Measurements from ENCODE around the gene MYO1B. TPM values are rescaled to one million over a fixed set of nuclear protein-coding genes. Genes with fewer than 3 reads are reported as not detected.

The MYO1B gene
- total and polyA plus RNA-seq, 2 donors (not counting 1 experiment from before 2014, with no cell fraction given): 151 to 194 TPM

DNA sequence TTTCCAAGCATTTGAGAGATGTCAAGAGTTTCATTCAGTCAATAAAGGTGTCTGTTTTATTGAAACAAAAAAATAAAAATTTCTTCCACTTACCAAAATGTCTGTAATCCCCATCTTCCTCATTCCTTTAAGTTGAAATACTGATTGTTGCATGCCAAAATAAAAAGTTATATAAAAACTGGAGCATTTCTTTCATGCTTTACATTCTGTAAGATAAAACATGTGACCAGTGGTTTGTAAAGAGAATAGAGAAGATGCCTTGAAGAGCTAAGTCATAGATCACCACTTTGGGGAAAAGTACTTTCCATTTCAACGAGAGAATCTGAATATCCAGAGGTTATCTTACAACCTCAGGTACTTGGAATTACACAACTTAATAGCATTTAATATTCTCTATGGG is 35.9 kb upstream of the MYO1B start:
- Histone ChIP-seq H2AFZ (ENCODE audit: low read length) (no peak overlapping the region), H3K9me3 (ENCODE audit: control insufficient read depth, insufficient read depth, low read depth, low read length) (no peaks in the 10 kb centered on the region), H3K27ac (ENCODE audit: insufficient read depth, low read length) (no peak overlapping the region), H3K4me2 (ENCODE audit: extremely low read depth, insufficient read depth, low read length) (no peak overlapping the region), H4K20me1 (ENCODE audit: control insufficient read depth, extremely low read depth, insufficient read depth, low read length) (no peaks in the 10 kb centered on the region), H3K4me3 (replicated peaks in 1 of 4; ENCODE audit: control extremely low read depth in 1 of 4, insufficient read depth in 1 of 4, low read depth in 3 of 4, low read length in 4 of 4) (no peak overlapping the region), H3K9ac (ENCODE audit: insufficient read depth, low read length) (no peak overlapping the region), H3K27me3 (ENCODE audit: control insufficient read depth, insufficient read depth, low read length) (no peaks in the 10 kb centered on the region), H3K4me1 (ENCODE audit: control insufficient read depth, extremely low read depth, insufficient read depth, low read length) (no peaks in the 10 kb centered on the region), H3K36me3 (ENCODE audit: control insufficient read depth, insufficient read depth, low read length) (no peaks in the 10 kb centered on the region), H3K79me2 (ENCODE audit: control insufficient read depth, insufficient read depth, low read length) (no peaks in the 10 kb centered on the region)
- TF ChIP-seq EZH2 (IDR thresholded peaks at IDR 0.05; ENCODE audit: low read length, missing control alignments): no peak
- TF ChIP-seq, protein P1, sequence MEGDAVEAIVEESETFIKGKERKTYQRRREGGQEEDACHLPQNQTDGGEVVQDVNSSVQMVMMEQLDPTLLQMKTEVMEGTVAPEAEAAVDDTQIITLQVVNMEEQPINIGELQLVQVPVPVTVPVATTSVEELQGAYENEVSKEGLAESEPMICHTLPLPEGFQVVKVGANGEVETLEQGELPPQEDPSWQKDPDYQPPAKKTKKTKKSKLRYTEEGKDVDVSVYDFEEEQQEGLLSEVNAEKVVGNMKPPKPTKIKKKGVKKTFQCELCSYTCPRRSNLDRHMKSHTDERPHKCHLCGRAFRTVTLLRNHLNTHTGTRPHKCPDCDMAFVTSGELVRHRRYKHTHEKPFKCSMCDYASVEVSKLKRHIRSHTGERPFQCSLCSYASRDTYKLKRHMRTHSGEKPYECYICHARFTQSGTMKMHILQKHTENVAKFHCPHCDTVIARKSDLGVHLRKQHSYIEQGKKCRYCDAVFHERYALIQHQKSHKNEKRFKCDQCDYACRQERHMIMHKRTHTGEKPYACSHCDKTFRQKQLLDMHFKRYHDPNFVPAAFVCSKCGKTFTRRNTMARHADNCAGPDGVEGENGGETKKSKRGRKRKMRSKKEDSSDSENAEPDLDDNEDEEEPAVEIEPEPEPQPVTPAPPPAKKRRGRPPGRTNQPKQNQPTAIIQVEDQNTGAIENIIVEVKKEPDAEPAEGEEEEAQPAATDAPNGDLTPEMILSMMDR (conservative IDR thresholded peaks at IDR 0.05 in 1 of 2, IDR thresholded peaks at IDR 0.05 in 1 of 2; ENCODE audit: low read depth in 1 of 2, low read length in 2 of 2): no peak
- DNase-seq (ENCODE audit: low read depth in 2 of 2): peak in 1 of 2 donors; percentile 47

DNA sequence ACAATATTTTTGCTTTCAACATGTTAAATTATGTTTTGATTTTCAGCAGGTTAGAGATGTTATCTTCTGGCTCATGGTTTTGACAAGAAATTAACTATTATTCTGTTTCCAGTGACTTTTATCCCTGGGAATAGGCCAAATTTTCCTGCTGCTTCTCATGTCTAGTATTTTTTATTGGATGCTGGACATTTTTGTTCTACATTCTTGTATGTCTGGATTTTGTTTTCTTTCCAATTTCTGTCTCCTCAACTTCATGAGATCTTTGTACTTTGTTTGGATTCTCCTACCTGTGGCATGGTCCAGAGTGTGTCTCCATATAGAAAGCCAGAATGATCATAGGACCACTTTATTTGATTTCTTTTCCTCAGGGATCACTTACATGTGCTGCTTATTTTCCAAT is 33.1 kb upstream of the MYO1B start:
- Histone ChIP-seq H3K27ac (ENCODE audit: insufficient read depth, low read length) (no peak overlapping the region), H3K79me2 (ENCODE audit: control insufficient read depth, insufficient read depth, low read length) (no peaks in the 10 kb centered on the region), H2AFZ (ENCODE audit: low read length) (no peak overlapping the region), H3K9me3 (ENCODE audit: control insufficient read depth, insufficient read depth, low read depth, low read length) (no peaks in the 10 kb centered on the region), H3K4me1 (ENCODE audit: control insufficient read depth, extremely low read depth, insufficient read depth, low read length) (no peaks in the 10 kb centered on the region), H3K4me2 (ENCODE audit: extremely low read depth, insufficient read depth, low read length) (no peak overlapping the region), H3K4me3 (replicated peaks in 1 of 4; ENCODE audit: control extremely low read depth in 1 of 4, insufficient read depth in 1 of 4, low read depth in 3 of 4, low read length in 4 of 4) (no peak overlapping the region), H3K27me3 (ENCODE audit: control insufficient read depth, insufficient read depth, low read length) (no peaks in the 10 kb centered on the region), H4K20me1 (ENCODE audit: control insufficient read depth, extremely low read depth, insufficient read depth, low read length) (no peaks in the 10 kb centered on the region), H3K9ac (ENCODE audit: insufficient read depth, low read length) (no peak overlapping the region), H3K36me3 (ENCODE audit: control insufficient read depth, insufficient read depth, low read length) (no peaks in the 10 kb centered on the region)
- no peak for DNase-seq (ENCODE audit: low read depth in 2 of 2)
- no peak for TF ChIP-seq EZH2 (IDR thresholded peaks at IDR 0.05; ENCODE audit: low read length, missing control alignments)
- TF ChIP-seq, protein P1 (conservative IDR thresholded peaks at IDR 0.05 in 1 of 2, IDR thresholded peaks at IDR 0.05 in 1 of 2; ENCODE audit: low read depth in 1 of 2, low read length in 2 of 2): no peak

DNA sequence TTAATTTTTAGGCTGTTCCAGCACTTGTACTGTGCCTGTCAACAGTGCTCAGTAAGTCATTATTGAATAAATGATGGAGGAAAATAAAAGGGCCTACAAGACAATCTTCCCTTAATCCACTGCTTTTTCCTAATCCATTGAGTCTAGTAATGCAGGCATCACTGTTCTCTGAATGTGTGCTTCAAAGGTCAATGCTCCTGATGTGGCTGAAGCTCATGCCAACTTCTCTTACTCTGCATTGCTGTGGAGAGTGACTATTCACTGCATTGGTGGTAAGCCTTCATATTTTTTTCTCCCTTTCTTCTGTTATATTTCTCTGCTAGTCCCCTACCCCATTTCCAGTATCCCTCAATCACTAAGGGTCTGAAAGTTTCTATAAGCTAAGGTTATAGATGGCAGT is 31.9 kb upstream of the MYO1B start:
- Histone ChIP-seq H3K27me3 (ENCODE audit: control insufficient read depth, insufficient read depth, low read length) (no peaks in the 10 kb centered on the region), H2AFZ (ENCODE audit: low read length) (no peak overlapping the region)

More for the DNA sequence above, 31.9 kb upstream of the MYO1B start:
- no peaks in the 10 kb centered on the region for H3K4me1 ChIP-seq (ENCODE audit: control insufficient read depth, extremely low read depth, insufficient read depth, low read length)
- no peak overlapping the region for H3K9ac ChIP-seq (ENCODE audit: insufficient read depth, low read length)
- H3K4me3 ChIP-seq (replicated peaks in 1 of 4; ENCODE audit: control extremely low read depth in 1 of 4, insufficient read depth in 1 of 4, low read depth in 3 of 4, low read length in 4 of 4): no peak overlapping the region
- no peaks in the 10 kb centered on the region for H4K20me1 ChIP-seq (ENCODE audit: control insufficient read depth, extremely low read depth, insufficient read depth, low read length)
- TF ChIP-seq EZH2 (IDR thresholded peaks at IDR 0.05; ENCODE audit: low read length, missing control alignments): no peak
- TF ChIP-seq, protein P1 (conservative IDR thresholded peaks at IDR 0.05 in 1 of 2, IDR thresholded peaks at IDR 0.05 in 1 of 2; ENCODE audit: low read depth in 1 of 2, low read length in 2 of 2): no peak
- no peaks in the 10 kb centered on the region for H3K9me3 ChIP-seq (ENCODE audit: control insufficient read depth, insufficient read depth, low read depth, low read length)
- no peak overlapping the region for H3K4me2 ChIP-seq (ENCODE audit: extremely low read depth, insufficient read depth, low read length)
- no peaks in the 10 kb centered on the region for H3K79me2 ChIP-seq (ENCODE audit: control insufficient read depth, insufficient read depth, low read length)
- no peak overlapping the region for H3K27ac ChIP-seq (ENCODE audit: insufficient read depth, low read length)
- no peaks in the 10 kb centered on the region for H3K36me3 ChIP-seq (ENCODE audit: control insufficient read depth, insufficient read depth, low read length)
- DNase-seq (ENCODE audit: low read depth in 2 of 2): no peak

Data from fibroblast of lung (primary cell).